HT-29 (cell line): Measurements from ENCODE around the gene ENPP7. TPM values are rescaled to one million over a fixed set of nuclear protein-coding genes. Genes with fewer than 3 reads are reported as not detected.
A peak's percentile ranks its signal among the peaks of the same experiment; 100 is the strongest.

Source experiments
- DNase-seq: peaks from one replicate; pipeline ENCODE4 v3.0.0-alpha.2; 2015; ENCODE audit warnings: low spot score
- total RNA-seq: library from RNA; depleted of rRNA; stranded (reverse); fragments of >200 nt; shearing (Covaris generic); gene quantifications from 2 replicates; pipeline ENCODE4 v1.2.3, GENCODE V29; 2014

The ENPP7 gene
- total RNA-seq, 1 experiment from 2014 or later: not detected

- DNase-seq: no peak
Observed at GRCh38 chr17:79730437-79730768, 340 bp upstream of the ENPP7 start.

GRCh38 chr17:79732254-79732653 lies 1.5 kb downstream of the ENPP7 start:
- no peak for DNase-seq

GRCh38 chr17:79732804-79733691 lies 2.3 kb downstream of the ENPP7 start:
- DNase-seq: no peak

GRCh38 chr17:79733692-79734070 lies 2.9 kb downstream of the ENPP7 start:
- DNase-seq: no peak

DNA sequence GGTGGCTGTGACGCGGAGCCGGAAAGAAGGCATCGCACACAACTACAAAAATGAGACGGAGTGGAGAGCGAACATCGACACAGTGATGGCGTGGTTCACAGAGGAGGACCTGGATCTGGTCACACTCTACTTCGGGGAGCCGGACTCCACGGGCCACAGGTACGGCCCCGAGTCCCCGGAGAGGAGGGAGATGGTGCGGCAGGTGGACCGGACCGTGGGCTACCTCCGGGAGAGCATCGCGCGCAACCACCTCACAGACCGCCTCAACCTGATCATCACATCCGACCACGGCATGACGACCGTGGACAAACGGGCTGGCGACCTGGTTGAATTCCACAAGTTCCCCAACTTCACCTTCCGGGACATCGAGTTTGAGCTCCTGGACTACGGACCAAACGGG lies 4.4 kb downstream of the ENPP7 start:
- DNase-seq: no peak

DNA sequence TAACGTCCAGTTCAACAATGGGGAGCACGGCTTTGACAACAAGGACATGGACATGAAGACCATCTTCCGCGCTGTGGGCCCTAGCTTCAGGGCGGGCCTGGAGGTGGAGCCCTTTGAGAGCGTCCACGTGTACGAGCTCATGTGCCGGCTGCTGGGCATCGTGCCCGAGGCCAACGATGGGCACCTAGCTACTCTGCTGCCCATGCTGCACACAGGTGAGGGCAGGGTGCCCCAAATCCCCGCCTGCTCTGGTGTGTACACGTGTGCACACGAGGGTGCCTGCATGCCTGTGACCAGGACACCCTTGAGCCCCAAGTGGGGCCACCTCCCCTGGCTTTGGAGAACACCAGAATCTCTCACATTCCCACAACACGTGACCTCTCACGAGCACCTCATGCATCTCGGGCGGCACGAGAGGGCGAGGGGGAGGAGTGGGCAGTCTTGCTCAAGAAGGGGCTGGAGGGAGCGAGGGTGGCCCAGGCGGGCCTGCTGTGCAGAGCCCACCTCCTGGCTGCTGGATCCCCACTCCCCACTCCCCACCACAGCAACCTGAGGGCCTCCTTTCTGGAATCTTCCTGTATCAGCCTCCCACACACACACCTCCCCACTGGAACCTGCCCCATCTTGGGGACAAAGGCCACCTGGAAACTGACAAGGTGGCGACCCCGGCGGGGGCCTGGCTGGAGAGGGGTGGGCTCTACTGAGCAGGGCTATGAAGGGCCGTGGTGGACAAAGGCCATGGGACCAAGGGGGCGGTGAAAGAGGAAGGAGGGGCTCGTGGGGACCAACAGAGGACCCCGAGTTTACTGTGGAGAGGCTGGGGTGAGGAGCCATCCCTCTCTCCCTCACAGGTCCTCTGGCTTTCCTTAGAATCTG lies 6.5 kb downstream of the ENPP7 start:
- DNase-seq: no peak

DNA sequence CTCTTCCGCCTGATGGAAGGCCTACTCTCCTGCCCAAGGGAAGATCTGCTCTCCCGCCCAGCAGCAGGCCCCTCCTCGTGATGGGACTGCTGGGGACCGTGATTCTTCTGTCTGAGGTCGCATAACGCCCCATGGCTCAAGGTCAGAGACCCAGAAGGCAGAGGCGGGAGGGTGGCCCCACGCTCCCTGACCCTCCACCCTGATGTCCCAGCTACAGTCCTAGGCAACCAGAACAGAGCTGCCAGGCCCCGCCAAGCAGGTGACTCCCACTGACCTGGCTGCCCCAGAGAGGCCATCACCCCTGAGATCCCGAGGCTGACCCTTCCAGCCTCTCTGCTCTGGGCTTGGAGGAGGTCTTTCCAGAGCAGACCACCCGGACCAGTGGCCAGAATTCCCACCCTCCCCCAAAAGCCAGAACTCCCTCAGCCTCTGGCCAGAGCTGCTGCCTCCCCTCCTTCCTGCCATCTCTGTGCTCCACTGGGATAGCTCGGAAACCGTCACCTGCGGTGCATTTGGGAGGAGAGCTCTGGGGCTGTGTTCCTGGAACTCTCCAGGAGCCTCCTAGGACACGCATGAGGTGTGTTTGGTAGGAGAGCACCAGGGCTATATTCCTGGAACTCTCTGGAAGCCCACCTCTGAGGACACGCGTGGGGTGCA lies 7.3 kb downstream of the ENPP7 start:
- DNase-seq: no peak

- no peak for DNase-seq
Observed at GRCh38 chr17:79738643-79739042, 7.9 kb downstream of the ENPP7 start.

GRCh38 chr17:79739148-79740062 lies 8.7 kb downstream of the ENPP7 start:
- DNase-seq: peak; percentile 26

DNA sequence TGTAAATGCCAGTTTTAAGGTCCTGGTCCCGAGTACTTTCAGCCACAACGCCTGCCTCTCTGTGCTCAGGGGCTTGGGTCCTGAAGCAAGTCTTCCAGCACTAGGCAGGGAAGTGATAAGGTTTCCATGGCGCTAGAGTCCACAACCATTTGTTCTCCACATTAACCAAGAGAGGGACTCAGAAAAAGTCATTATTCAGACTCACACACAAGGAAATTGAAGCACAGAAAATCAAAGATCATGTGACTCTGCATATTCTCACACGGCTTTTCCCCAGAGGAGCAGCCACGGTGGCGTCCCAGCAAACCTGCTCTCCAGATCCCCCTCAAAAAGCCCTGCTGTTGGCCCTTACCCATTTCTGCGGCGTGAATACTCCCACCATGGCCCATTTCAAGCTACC lies 9.7 kb downstream of the ENPP7 start:
- peak; percentile 36 for DNase-seq

- DNase-seq: no peak
Observed at GRCh38 chr17:79741401-79741750, 10.6 kb downstream of the ENPP7 start.

- DNase-seq: peak; percentile 62
Observed at GRCh38 chr17:79741751-79742588, 11.2 kb downstream of the ENPP7 start.

GRCh38 chr17:79742589-79742918 lies 11.8 kb downstream of the ENPP7 start:
- DNase-seq: no peak

DNA sequence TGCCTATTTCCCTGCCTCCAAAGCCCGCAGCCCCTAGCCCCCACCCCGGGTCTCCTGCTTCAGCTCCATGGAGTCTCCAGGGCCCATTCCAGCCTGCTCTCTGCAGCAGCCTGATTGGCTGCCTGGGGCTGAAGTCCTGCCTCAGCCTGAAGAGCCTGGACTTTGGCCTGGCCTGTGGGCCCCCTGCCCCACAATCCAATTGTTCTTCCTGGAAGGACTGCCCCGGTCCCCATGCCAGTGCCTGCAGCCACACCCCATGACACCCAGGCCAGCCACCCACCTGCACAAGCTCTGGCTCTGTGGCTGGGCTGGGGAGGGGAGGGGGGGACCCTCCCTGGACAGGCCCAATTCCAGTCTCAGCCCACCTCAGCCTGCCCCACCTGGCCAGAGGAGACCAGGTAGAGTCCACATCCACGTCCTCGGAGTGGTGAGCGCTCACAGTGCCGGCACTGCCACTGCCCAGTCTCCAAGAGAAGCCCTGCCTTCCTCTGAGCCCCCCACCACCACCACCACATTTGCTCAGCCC lies 12.3 kb downstream of the ENPP7 start:
- DNase-seq: no peak

- no peak for DNase-seq
Observed at GRCh38 chr17:79743614-79744013, 12.9 kb downstream of the ENPP7 start.

DNA sequence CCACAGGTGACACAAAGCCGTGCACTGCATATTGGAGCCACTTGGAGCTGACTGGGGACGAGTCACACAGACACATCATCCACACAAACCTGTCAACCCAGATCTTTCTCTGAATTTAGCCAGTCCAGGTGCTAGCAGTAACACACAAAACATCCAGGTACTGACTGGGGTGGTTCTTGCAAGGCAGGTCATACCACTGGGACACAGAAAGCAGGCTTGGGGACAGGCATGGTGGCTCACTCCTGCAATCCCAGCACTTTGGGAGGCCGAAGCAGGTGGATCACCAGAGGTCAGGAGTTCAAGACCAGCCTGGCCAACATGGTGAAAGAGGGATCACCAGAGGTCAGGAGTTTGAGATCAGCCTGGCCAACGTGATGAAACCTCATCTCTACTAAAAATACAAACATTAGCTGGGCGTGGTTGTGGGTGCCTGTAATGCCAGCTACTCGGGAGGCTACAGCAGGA lies 14.9 kb downstream of the ENPP7 start:
- DNase-seq: no peak

GRCh38 chr17:79746889-79747507 lies 16.3 kb downstream of the ENPP7 start:
- no peak for DNase-seq

DNA sequence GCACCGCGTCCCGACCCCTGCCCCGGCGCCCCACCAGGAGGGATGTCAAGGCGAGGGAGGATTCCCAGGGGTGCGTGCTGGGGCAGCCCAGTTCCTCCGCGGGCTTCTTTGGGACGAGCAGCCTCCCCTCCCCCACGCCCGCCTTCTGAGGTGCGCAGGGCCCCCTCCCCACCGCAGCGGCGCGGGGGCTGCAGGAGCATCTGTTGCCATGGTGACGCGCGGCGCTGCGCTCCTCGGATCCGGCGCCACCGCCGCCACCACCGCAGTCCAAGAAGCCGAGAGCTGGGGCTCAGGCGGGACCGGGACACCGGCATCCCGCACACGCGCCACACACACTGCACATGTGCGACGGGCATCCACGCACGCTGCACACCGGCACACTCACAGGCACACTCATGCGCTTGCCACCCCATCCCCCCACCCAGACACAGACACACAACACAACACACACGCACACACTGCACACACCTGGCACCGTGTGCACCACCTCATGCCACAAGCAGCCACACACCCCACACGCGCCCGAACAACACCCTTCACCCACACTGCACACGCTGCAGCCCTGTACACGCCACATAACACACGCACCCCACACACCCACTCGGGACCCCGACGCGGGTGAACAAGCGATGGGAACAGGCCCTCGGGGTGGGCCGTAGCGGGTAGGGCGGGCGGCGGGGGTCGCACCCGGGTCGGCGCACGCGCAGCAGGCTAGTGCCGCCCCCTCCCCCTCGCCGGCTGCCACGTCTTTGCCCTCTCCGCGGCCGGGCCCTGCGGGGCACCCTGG lies 17.0 kb downstream of the ENPP7 start:
- DNase-seq: no peak
